Measurements from ENCODE around the gene SIPA1. TPM values are rescaled to one million over a fixed set of nuclear protein-coding genes. Genes with fewer than 3 reads are reported as not detected.

Gene SIPA1
- total RNA-seq, 1 experiment from 2014 or later, result 65.4 TPM

- DNase-seq (ENCODE audit: low spot score), result no peak
- POLR2A ChIA-PET, result no interaction called here
- CTCF ChIA-PET, result interaction anchor here (0.6 to 16.2 kb wide), 4 partner anchors 13 to 189 kb away, joined by 3 to 311 read pairs (median 6); partner anchors contain the start of gene KCNK7
- Mint-ChIP-seq H3K4me3 (no peak overlapping the region), H3K36me3 (peaks cover 7% of the 10 kb centered on the region), H3K27ac (no peak overlapping the region), H3K27me3 (ENCODE audit: low read depth) (peaks cover 8% of the 10 kb centered on the region; the same call in 1 of the 2 replicates), H3K9me3 (no peaks in the 10 kb centered on the region), H3K4me1 (peaks cover 16% of the 10 kb centered on the region)
- no peak for TF ChIP-seq IRF2 (CRISPR knock-in tag; IDR thresholded peaks at IDR 0.05; ENCODE audit: borderline replicate concordance, low read depth)
- TF ChIP-seq JAZF1 (CRISPR knock-in tag; IDR thresholded peaks at IDR 0.05), result no peak
- TF ChIP-seq CDX4 (CRISPR knock-in tag; IDR thresholded peaks at IDR 0.05; ENCODE audit: borderline replicate concordance), result no peak
- TF ChIP-seq PREB (CRISPR knock-in tag; IDR thresholded peaks at IDR 0.05; ENCODE audit: borderline replicate concordance), result no peak
- TF ChIP-seq TP53 (CRISPR knock-in tag; IDR thresholded peaks at IDR 0.05), result no peak
- TF ChIP-seq RELA (CRISPR knock-in tag; IDR thresholded peaks at IDR 0.05; ENCODE audit: borderline replicate concordance), result no peak
- TF ChIP-seq ELF4 (CRISPR knock-in tag; IDR thresholded peaks at IDR 0.05; ENCODE audit: low read depth), result no peak
- TF ChIP-seq RORB (CRISPR knock-in tag; IDR thresholded peaks at IDR 0.05), result no peak
- TF ChIP-seq FOXP4 (CRISPR knock-in tag; IDR thresholded peaks at IDR 0.05), result no peak
- TF ChIP-seq OVOL2 (CRISPR knock-in tag; IDR thresholded peaks at IDR 0.05; ENCODE audit: borderline replicate concordance), result no peak
- TF ChIP-seq HMGXB4 (CRISPR knock-in tag; IDR thresholded peaks at IDR 0.05), result no peak
- no peak for TF ChIP-seq ZNF423 (CRISPR knock-in tag; IDR thresholded peaks at IDR 0.05)
- no peak for TF ChIP-seq KAT7 (CRISPR knock-in tag; IDR thresholded peaks at IDR 0.05; ENCODE audit: borderline replicate concordance)
- ATAC-seq, result no peak
These were observed 33.6 kb upstream of the SIPA1 start for GRCh38 chr11:65604258-65604657.

GRCh38 chr11:65606876-65607613 is 30.9 kb upstream of the SIPA1 start:
- POLR2A ChIA-PET, result interaction anchor here (0.6 to 2.0 kb wide), 6 partner anchors 8 to 1234 kb away, joined by 3 to 6 read pairs (median 6); partner anchors contain the start of genes EHBP1L1 and PCNX3
- Mint-ChIP-seq H3K4me3 (peak overlapping the region; percentile 70), H3K27ac (peak overlapping the region; percentile 65; the same call in 1 of the 2 replicates), H3K27me3 (ENCODE audit: low read depth) (peaks cover 8% of the 10 kb centered on the region; the same call in 1 of the 2 replicates), H3K36me3 (peaks cover 7% of the 10 kb centered on the region), H3K4me1 (peaks cover 18% of the 10 kb centered on the region), H3K9me3 (no peaks in the 10 kb centered on the region)
- DNase-seq (ENCODE audit: low spot score), result peak; percentile 97
- ATAC-seq, result peak; percentile 98
- CTCF ChIA-PET, result interaction anchor here (0.6 to 16.2 kb wide), 23 partner anchors 8 to 415 kb away, joined by 3 to 311 read pairs (median 4); partner anchors contain the start of genes EHBP1L1, FAM89B, KCNK7 and PCNX3
- TF ChIP-seq ARID4B (CRISPR knock-in tag; IDR thresholded peaks at IDR 0.05; ENCODE audit: borderline replicate concordance), result peak; percentile 98
- TF ChIP-seq E2F4 (CRISPR knock-in tag; IDR thresholded peaks at IDR 0.05; ENCODE audit: borderline replicate concordance, low read depth), result peak; percentile 94
- peak; percentile 97 for TF ChIP-seq ELF4 (CRISPR knock-in tag; IDR thresholded peaks at IDR 0.05; ENCODE audit: low read depth)
- 0 out of 2 replicates have a peak, but pooled peaks have one; percentile 49 for TF ChIP-seq NR1H2 (CRISPR knock-in tag; IDR thresholded peaks at IDR 0.05)
- TF ChIP-seq ATF2 (CRISPR knock-in tag; IDR thresholded peaks at IDR 0.05; ENCODE audit: borderline replicate concordance, low read depth), result peak; percentile 90
- no peak for TF ChIP-seq ZMAT4 (CRISPR knock-in tag; IDR thresholded peaks at IDR 0.05)
- TF ChIP-seq MYBL2 (CRISPR knock-in tag; IDR thresholded peaks at IDR 0.05), result peak; percentile 99

Measured in WTC11 (cell line).